ENCODE measurements around the gene RNF13.

Gene RNF13
- total RNA-seq = 43.0 to 82.9 (median 68.8) reads per million in 9 experiments

GRCh38 chr3:149812606-149813366, at the start of gene RNF13:
RNF13 (plus strand) TSS chr3:149813215; CDS start chr3:149846027, 32,812 bp downstream.
- Mint-ChIP-seq H3K4me3 (peak within 1 kb of the TSS; percentile 95 to 98), H3K27ac (peak within 1 kb of the TSS; percentile 99), H3K36me3 (ENCODE audit: insufficient read depth) (peaks cover 11% of the 10 kb centered on the region), H3K27me3 (no peaks in the 10 kb centered on the region), H3K4me1 (ENCODE audit: low read depth in 2 of 2) (peaks cover 46 to 48% of the 10 kb centered on the region in 2 donors), H3K9me3 (no peaks in the 10 kb centered on the region)
- DNase-seq = peak; percentile 87 to 92 (median 90)
- ATAC-seq (replicated peaks) = peak; percentile 91

- H3K9me3 Mint-ChIP-seq = no peaks in the 10 kb centered on the region
- ATAC-seq (replicated peaks) = no peak
These were observed 49.3 kb upstream of the RNF13 start for GRCh38 chr3:149763565-149764195.

GRCh38 chr3:149764302-149764701, 48.7 kb upstream of the RNF13 start:
- Mint-ChIP-seq H3K4me1 (ENCODE audit: low read depth in 2 of 2) (no peaks in the 10 kb centered on the region), H3K27ac (no peak overlapping the region), H3K36me3 (ENCODE audit: insufficient read depth) (no peaks in the 10 kb centered on the region), H3K9me3 (no peaks in the 10 kb centered on the region), H3K27me3 (peaks cover 22 to 25% of the 10 kb centered on the region in 2 donors), H3K4me3 (no peak overlapping the region)
- DNase-seq (no peak), ATAC-seq (replicated peaks) (no peak)

More at GRCh38 chr3:149763565-149764195, 49.3 kb upstream of the RNF13 start:
- H3K4me3 Mint-ChIP-seq = no peak overlapping the region
- no peaks in the 10 kb centered on the region for H3K4me1 Mint-ChIP-seq (ENCODE audit: low read depth in 2 of 2)
- H3K27me3 Mint-ChIP-seq = peaks cover 22 to 25% of the 10 kb centered on the region in 2 donors
- DNase-seq = no peak
- no peaks in the 10 kb centered on the region for H3K36me3 Mint-ChIP-seq (ENCODE audit: insufficient read depth)
- H3K27ac Mint-ChIP-seq = no peak overlapping the region

- Mint-ChIP-seq H3K36me3 (ENCODE audit: insufficient read depth) (no peaks in the 10 kb centered on the region), H3K27ac (no peak overlapping the region), H3K4me1 (ENCODE audit: low read depth in 2 of 2) (no peaks in the 10 kb centered on the region), H3K4me3 (no peak overlapping the region), H3K9me3 (no peaks in the 10 kb centered on the region), H3K27me3 (peaks cover 17 to 25% of the 10 kb centered on the region in 2 donors)
- DNase-seq (no peak), ATAC-seq (replicated peaks) (no peak)
These were observed 47.2 kb upstream of the RNF13 start for GRCh38 chr3:149765762-149766334.

- Mint-ChIP-seq H3K27me3 (peaks cover 26 to 33% of the 10 kb centered on the region in 2 donors), H3K4me3 (no peak overlapping the region), H3K4me1 (ENCODE audit: low read depth in 2 of 2) (no peaks in the 10 kb centered on the region), H3K9me3 (no peaks in the 10 kb centered on the region), H3K27ac (no peak overlapping the region), H3K36me3 (ENCODE audit: insufficient read depth) (no peaks in the 10 kb centered on the region)
- no peak for DNase-seq
- no peak for ATAC-seq (replicated peaks)
These were observed 45.3 kb upstream of the RNF13 start for GRCh38 chr3:149767720-149768119.

GRCh38 chr3:149768704-149769103, 44.3 kb upstream of the RNF13 start:
- H3K27ac Mint-ChIP-seq = no peak overlapping the region
- H3K27me3 Mint-ChIP-seq = peaks cover 26 to 33% of the 10 kb centered on the region in 2 donors
- no peaks in the 10 kb centered on the region for H3K36me3 Mint-ChIP-seq (ENCODE audit: insufficient read depth)
- H3K9me3 Mint-ChIP-seq = no peaks in the 10 kb centered on the region
- no peaks in the 10 kb centered on the region for H3K4me1 Mint-ChIP-seq (ENCODE audit: low read depth in 2 of 2)
- H3K4me3 Mint-ChIP-seq = no peak overlapping the region
- ATAC-seq (replicated peaks) (no peak), DNase-seq (no peak)

GRCh38 chr3:149770246-149770645, 42.8 kb upstream of the RNF13 start:
- Mint-ChIP-seq H3K36me3 (ENCODE audit: insufficient read depth) (no peaks in the 10 kb centered on the region), H3K4me1 (ENCODE audit: low read depth in 2 of 2) (no peaks in the 10 kb centered on the region), H3K27ac (no peak overlapping the region), H3K4me3 (no peak overlapping the region), H3K9me3 (no peaks in the 10 kb centered on the region), H3K27me3 (peaks cover 26 to 33% of the 10 kb centered on the region in 2 donors)
- no peak for DNase-seq
- no peak for ATAC-seq (replicated peaks)

- no peaks in the 10 kb centered on the region for H3K4me1 Mint-ChIP-seq (ENCODE audit: low read depth in 2 of 2)
- no peaks in the 10 kb centered on the region for H3K36me3 Mint-ChIP-seq (ENCODE audit: insufficient read depth)
- H3K9me3 Mint-ChIP-seq = no peaks in the 10 kb centered on the region
- ATAC-seq (replicated peaks) (peak; percentile 40), DNase-seq (peak; percentile 25 to 34 (median 30))
- no peak overlapping the region for H3K4me3 Mint-ChIP-seq
- no peak overlapping the region for H3K27ac Mint-ChIP-seq
- peaks cover 19 to 25% of the 10 kb centered on the region in 2 donors for H3K27me3 Mint-ChIP-seq
These were observed 41.3 kb upstream of the RNF13 start for GRCh38 chr3:149771652-149772271.

- ATAC-seq (replicated peaks) (no peak), DNase-seq (no peak)
- H3K4me3 Mint-ChIP-seq = no peak overlapping the region
- H3K27ac Mint-ChIP-seq = no peak overlapping the region
- H3K9me3 Mint-ChIP-seq = no peaks in the 10 kb centered on the region
- H3K27me3 Mint-ChIP-seq = peaks cover 15 to 25% of the 10 kb centered on the region in 2 donors
- no peaks in the 10 kb centered on the region for H3K36me3 Mint-ChIP-seq (ENCODE audit: insufficient read depth)
- H3K4me1 Mint-ChIP-seq (ENCODE audit: low read depth in 2 of 2) = no peaks in the 10 kb centered on the region
These were observed 40.2 kb upstream of the RNF13 start for GRCh38 chr3:149772861-149773260.

- DNase-seq (no peak), ATAC-seq (replicated peaks) (no peak)
- H3K36me3 Mint-ChIP-seq (ENCODE audit: insufficient read depth) = no peaks in the 10 kb centered on the region
- H3K27me3 Mint-ChIP-seq = peaks cover 23 to 25% of the 10 kb centered on the region in 2 donors
- H3K4me3 Mint-ChIP-seq = no peak overlapping the region
- H3K9me3 Mint-ChIP-seq = no peaks in the 10 kb centered on the region
- H3K27ac Mint-ChIP-seq = no peak overlapping the region
- no peaks in the 10 kb centered on the region for H3K4me1 Mint-ChIP-seq (ENCODE audit: low read depth in 2 of 2)
These were observed 36.8 kb upstream of the RNF13 start for GRCh38 chr3:149776170-149776569.

- H3K4me1 Mint-ChIP-seq (ENCODE audit: low read depth in 2 of 2) = no peaks in the 10 kb centered on the region
- H3K4me3 Mint-ChIP-seq = no peak overlapping the region
- no peaks in the 10 kb centered on the region for H3K36me3 Mint-ChIP-seq (ENCODE audit: insufficient read depth)
- ATAC-seq (replicated peaks) = no peak
- DNase-seq = no peak
- peaks cover 16 to 17% of the 10 kb centered on the region in 2 donors for H3K27me3 Mint-ChIP-seq
- H3K9me3 Mint-ChIP-seq = no peaks in the 10 kb centered on the region
- no peak overlapping the region for H3K27ac Mint-ChIP-seq
These were observed 35.4 kb upstream of the RNF13 start for GRCh38 chr3:149777414-149778214.

- H3K4me3 Mint-ChIP-seq = no peak overlapping the region
- no peak for DNase-seq
- no peaks in the 10 kb centered on the region for H3K36me3 Mint-ChIP-seq (ENCODE audit: insufficient read depth)
- no peaks in the 10 kb centered on the region for H3K4me1 Mint-ChIP-seq (ENCODE audit: low read depth in 2 of 2)
- H3K27ac Mint-ChIP-seq = no peak overlapping the region
- ATAC-seq (replicated peaks) = no peak
- H3K9me3 Mint-ChIP-seq = no peaks in the 10 kb centered on the region
- H3K27me3 Mint-ChIP-seq = peaks cover 24 to 33% of the 10 kb centered on the region in 2 donors
These were observed 31.8 kb upstream of the RNF13 start for GRCh38 chr3:149781211-149781610.

- Mint-ChIP-seq H3K4me1 (ENCODE audit: low read depth in 2 of 2) (no peaks in the 10 kb centered on the region), H3K4me3 (no peak overlapping the region), H3K36me3 (ENCODE audit: insufficient read depth) (no peaks in the 10 kb centered on the region), H3K9me3 (no peaks in the 10 kb centered on the region), H3K27ac (no peak overlapping the region), H3K27me3 (peaks cover 27 to 39% of the 10 kb centered on the region in 2 donors)
- DNase-seq (no peak), ATAC-seq (replicated peaks) (no peak)
These were observed 31.3 kb upstream of the RNF13 start for GRCh38 chr3:149781741-149782140.
